Urothelium cell line (cell line): ENCODE data around the gene MRPL28.

Source experiments
- DNase-seq: peaks from one replicate; pipeline ENCODE4 v3.0.0; 2011; ENCODE audit warnings: low spot score, mixed read lengths
- FAIRE-seq: peaks from 2 replicates; lab custom pipeline; 2011; peaks lifted over from hg19 to GRCh38; lab: Jason Lieb, UNC

The MRPL28 gene

GRCh38 chr16:318628-319027 is 51.7 kb downstream of the MRPL28 start:
- FAIRE-seq (no peak), DNase-seq (no peak)

DNA sequence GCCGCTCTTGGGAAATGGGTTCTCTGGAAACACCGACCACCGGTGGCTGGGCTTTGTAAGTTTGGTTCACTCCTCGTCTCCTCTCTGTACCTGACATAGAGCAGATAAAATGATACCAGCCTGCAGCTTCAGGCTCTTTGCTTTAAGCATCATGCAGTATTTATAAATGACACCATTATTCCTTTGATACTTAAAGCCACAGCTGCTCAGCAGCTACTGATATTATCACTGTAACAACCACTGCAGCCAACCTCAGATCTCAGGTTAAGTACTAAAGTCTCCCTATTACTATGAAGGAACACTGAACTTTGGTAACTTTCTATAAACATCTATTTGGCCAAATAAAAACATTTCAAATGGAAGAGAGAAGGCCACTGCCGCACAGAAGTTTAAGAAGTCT is 52.8 kb downstream of the MRPL28 start:
- DNase-seq = no peak
- no peak for FAIRE-seq
